ENCODE measurements around the gene MRPL39.
A peak's percentile ranks its signal among the peaks of the same experiment; 100 is the strongest.
"Not testable (repeated sequence)": the region's sequence is repeated elsewhere in the genome, so short reads cannot be mapped to it uniquely, and the experiment has no call there.

Gene MRPL39

DNA sequence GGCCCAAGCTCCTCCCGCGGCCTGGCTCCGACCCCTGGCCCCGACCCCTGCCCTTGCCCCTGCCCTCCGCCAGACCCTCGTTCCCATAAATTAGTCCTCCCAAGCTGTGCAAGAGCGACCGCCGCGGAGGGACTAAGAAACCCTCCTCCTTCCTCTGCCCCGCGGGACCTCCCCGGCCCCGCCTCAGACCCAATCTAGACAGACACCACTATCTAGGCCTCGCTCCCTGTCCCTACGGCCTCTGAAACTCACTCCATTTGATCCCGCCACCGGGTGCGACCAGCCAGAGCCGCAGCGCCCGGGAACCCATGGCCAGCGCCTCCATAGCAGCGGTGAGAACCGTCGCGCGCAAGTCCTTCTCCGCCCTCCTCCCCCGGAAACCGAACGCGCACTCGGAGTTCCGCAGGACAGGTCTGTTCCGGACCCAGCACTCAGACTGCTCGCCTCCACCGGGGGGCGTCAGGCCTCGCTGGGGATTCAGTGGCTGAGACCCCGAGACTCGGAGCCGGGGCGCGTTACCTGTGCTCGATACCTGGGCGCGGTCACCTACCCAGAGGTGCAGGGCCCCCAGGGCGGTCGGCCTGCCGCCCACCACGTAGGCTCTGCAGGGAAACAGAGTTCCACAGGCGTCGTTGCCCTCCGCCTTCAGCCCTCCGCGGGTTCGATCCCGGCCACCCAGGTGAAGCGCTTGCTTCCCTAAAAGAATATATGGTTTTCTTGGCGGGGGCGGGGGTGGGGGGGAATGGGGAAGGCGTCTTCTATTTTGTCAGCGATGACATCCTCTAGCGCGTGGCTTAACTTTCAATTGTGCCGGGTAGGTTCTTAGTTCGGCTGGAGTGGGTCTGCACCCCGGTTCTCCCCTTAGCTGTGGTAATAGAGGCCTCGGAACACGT is at the start of gene MRPL39:
MRPL39 (minus strand) TSS at position 331 of the 893 bp plus-strand sequence; CDS start at position 325, 6 bp downstream.
- DNase-seq, result peak; percentile 84

DNA sequence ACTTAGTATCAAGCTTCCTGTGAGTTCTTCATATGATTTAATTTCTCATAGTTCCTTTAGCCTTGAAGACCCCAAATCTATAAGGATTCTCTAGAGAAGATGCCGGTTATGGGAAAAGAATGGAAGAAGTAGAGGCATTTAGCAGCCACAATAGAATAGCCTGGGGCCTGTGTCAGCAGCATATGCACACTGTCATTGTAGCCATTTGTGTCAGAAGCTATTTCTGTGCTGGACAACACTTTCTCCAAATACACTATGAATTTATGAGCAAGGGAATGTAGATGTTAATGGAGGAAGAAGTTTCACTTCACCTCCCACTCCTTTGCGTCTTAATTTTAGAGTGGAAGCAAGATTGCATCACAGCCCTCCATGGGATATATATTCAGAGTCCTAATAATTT is 49.1 kb upstream of the MRPL39 start:
- DNase-seq, result no peak

DNA sequence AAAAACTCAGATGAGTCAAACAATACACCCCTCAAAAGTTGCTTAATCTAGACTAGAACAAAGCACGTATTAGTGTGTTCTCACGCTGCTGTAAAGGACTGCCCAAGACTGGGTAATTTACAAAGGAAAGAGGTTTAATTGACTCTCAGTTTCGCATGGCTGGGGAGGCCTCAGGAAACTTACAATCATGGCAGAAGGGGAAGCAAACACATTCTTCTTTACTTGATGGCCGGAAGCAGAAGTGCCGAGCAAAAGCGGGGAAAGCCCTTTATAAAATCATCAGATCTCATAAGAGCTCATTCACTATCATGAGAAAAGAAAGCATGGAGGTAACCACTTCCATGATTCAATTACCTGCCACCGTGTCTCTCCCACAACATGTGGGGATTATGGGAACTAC is 41.9 kb upstream of the MRPL39 start:
- DNase-seq, result no peak

DNA sequence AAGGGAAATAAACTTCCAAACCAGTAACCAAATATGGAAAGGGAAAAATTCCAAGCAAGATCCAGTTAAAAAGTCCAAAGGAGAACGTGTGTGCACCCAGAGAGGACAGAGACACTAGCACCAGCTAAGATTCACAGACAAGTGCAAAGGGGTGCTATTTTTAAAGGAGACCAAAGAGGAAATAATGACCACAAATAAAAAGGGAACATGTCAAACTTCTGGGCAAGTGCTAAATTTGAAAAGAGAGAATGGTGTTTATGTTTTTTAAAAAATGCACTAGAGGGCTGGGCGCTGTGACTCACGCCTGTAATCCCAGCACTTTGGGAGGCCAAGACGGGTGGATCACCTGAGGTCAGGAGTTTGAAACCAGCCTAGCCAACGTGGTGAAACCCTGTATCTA is 40.4 kb upstream of the MRPL39 start:
- DNase-seq, result no peak

DNA sequence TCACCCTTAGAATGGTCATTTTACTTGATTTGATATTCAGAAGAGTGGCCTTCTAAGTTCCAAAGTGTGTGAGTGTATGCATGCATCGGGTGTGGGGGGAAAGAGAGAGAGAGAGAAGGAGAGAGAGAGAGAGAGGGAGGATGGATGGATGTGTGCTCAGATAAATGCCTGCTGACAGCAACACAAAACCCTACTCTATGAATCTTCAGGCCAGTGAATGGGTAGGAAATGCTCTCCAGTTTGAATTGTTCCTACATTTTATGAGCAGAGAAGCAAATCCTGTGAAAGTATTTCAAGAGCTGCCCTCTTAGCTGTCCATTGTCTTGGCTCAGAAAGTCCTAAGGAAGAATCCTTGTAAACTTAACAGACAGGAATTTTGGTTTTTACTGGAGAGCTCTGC is 39.2 kb upstream of the MRPL39 start:
- DNase-seq, result no peak

DNA sequence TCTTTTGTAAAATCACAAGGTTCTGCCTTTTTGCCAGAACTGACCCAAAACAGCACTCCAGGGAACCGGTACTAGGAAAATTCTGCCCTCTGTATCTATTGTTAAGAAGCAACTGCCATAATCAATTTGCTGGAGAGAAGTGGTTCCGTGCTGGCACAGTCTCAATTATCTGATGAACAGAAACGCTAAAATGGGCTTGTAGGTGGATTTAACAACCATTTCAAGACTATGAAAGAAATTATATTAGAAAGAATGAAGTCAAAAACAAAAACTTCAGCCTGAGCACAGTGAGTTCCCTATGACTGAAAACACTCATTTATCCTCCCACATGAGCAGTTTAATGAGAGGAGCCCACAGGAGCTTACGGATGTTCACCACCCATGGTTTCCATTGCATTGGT is 36.2 kb upstream of the MRPL39 start:
- no peak for DNase-seq

DNA sequence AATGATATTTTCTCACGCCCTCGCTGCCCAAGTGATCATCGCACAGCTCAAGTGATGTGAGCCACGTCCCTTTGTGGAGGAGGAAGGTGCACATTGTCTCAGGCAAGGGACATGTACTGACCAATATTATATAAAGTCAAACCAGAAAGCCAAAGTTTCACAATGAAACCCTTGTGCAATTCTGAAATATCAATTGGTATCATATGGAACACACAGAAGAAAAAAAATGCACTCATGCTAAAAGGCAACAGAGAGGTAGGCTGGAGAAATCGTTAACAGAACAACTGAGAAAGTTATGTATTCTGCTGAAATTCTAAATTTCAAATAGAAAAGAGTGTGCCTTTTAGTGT is 33.6 kb upstream of the MRPL39 start:
- DNase-seq, result no peak

DNA sequence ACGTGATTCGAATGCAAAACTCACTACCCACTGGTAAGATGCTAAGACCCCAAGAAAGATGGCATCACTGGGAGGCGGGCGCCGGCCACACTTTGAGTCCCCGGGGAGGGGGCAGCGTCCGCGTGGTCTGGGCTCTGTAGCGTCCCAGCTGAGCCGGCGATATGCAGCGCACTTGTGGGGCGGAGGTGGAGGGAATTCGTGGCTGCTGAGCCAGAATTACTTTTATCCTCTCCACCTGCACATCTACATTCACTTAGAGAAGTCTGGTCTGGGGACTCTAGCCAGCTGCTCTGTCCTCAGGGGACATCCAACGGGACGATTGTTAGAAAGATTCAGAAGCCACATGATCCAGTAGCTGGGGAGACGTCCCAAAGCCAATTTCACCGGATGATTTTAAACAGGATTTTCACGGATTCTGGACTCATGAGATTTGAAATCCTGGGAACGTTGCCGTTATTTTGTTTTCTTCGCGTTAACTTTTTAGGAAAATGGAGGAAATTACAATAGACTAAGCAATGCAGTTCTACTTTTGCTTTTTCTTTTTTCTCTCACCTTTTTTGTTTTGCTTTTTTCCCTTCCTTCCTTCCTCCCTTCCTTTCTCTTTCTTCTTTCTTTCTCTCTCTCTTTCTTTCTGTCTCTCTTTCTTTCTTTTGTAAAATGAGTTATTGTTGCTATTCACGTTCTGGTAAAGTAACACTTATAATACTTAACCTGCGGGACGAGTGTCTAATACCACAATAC is 33.1 kb upstream of the MRPL39 start:
- DNase-seq, result no peak

DNA sequence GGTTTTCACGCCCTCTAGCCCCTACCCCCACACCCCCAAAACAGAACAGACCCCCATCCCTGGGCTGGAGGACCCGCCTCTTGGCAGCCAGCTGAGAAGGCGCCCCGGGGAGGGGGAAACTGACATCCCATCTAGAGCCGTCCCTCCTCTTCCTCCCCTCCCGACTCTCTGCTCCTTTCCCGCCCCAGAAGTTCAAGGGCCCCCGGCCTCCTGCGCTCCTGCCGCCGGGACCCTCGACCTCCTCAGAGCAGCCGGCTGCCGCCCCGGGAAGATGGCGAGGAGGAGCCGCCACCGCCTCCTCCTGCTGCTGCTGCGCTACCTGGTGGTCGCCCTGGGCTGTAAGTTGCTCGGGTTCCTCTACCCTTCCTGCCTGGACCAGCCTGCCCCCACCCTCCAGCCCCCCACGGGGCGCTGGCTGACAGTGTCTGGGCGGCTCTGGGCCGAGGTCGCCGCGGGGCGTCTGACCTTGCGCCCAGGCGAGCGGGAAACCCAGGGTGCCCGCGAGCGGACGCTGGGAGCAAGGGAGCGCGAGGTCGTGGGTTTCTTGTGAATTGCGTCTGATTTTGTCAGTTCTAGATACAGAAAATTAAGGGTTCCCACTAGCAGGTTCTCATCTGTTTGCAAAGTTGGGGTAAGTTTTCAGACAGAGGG is 32.4 kb upstream of the MRPL39 start:
- peak; percentile 35 for DNase-seq

DNA sequence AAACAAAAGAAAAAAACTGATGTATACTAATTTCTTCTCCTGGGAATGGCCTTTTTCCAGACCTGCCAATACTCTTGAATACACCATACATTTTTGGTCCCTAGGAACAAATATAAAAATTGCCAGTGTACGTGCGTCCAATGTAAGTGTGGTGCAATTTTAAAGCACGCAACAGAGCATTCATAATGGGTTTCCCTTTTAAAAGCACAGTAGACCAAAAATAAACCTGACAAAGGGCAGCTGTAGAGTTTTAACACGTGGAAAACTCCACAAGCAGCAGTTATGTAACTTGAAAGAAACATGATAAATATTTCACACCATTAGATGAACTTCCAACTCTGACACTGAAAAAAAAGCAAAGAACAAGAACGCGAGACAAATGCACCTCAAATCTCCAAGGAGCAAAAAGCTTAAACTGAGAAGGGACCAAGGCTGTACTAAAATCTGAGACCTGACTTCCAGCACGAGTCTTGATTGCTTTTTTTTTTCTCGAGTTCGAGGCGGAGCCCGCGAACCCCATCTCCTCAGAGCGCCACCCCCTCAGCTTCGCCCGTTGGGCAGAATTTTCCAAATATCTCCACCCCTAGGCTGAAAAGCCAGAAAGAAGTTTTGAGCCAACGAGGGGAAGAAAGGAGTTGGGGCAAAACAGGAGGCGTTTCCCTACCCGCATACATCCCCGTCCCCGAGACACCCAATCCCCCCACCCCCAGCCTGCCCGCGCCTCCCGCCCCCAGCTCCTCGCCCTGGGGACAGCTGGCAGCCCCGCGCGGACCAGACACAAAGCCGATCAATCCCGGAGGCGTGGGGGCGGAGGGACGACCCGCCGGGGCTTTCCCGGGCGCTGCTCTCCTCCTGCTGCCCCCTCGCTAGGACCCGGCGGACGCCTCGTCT is 31.6 kb upstream of the MRPL39 start, which contains the start of gene JAM2:
JAM2 (plus strand) TSS at position 599 of the 891 bp plus-strand sequence. CDS start 564 bp downstream, outside the sequence.
- peak; percentile 32 for DNase-seq

DNA sequence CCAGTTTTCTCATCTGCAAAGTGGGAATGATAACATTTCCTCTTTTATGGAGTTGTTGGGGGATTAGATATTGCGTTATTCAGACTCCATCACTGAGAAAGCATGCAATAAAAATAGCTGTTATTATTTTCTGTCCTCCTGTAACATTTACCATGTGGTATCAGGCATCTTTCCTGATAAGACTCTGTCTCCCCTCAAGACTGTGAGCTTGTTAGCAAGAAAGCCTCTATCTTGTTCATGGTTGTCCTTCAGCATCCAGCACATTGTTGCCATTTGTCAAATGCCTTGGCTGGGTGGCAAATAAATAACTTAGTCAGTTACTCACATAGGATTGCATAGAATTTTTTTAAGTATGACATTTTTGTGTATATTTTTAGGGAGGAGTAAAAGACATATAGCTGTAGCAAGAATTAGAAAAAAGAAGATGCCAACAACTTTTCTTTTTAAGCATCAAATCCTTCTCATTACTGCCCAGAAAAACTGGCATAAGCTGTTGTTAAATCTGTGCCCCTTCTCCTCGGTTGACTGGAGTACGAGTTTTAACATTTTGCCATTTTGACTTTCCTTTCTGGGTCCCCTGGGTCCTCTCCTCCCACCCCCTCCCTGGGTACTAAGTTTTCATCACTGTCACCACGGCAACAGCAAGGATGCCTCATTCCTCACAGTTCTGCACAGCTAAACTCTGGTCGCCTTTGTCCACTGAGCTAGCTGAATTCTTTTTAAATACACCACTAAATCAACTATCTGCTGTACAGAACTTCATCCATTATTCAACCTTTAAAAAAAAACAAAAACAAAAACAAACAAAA is 30.8 kb upstream of the MRPL39 start:
- no peak for DNase-seq

DNA sequence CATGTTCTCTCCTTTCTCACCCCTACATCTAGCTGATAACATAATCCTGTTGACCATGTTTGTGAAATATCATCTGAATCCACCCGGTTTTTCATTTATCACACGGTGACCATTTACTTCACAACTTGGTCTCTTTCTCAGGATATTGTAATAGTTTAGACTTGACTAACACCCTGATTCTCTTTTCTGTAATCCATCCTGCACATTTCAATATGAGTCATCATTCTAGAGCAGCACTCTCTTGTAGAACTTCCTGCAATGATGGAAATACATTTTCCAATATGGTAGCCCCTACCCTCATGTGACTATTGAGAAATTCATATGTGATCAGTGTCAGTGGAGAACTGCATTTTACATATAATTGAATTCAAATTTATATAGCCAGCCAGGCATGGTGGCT is 29.4 kb upstream of the MRPL39 start:
- no peak for DNase-seq

DNA sequence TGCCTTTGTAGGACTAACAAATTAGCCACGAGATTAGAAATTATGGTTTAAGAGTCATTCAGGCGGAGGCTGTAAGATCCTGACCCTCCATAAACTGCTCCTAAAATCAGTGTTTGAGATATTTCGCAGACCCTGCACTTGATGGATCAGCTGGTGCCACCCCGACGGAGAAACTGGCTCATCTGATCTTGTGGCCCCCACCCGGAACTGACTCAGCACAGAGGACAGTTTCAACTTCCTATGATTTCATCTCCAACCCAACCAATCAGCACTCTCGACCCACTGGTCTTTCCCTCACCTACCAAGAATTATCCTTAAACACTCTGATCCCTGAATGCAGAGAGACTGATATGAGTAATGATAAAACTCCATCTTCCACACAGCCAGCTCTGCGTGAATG is 28.0 kb upstream of the MRPL39 start:
- DNase-seq, result no peak

DNA sequence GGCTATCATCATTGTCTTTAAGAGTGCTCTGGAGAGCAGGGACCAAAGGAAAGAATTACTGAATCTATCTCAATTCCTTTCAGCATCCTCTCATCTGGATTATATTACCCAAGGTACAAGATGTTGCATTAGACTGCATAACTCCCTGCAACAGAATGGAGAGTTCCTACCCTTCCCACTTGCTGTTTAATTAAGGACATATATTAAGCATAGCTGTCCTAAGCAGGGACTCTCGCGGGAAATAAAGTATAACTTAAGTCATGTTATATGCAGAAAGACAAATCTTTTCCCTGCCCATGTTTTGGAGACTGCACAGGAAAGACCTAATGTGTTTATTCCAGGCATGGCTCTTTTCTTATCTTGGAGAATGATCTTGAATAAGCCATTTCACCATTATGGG is 25.0 kb upstream of the MRPL39 start:
- DNase-seq, result no peak

DNA sequence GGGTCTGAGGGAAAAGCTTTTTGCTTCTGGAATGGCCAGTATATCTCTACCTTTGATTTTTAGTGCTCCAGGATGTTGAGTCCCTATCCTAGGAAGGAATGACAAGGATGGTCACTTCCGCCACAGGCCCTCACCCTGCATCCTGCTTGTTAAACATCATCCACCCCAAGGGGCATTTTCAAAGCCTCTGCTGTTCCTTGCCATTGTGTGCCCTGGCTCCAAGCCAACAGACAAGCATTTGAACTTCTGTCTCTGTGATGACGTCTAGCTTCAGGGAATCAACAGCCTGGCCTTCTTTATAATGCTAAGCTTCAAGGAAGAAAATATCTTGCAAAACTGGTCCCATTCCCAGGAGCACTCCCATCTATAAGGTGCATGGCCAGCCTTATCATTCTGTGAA is 19.5 kb upstream of the MRPL39 start:
- DNase-seq, result no peak

DNA sequence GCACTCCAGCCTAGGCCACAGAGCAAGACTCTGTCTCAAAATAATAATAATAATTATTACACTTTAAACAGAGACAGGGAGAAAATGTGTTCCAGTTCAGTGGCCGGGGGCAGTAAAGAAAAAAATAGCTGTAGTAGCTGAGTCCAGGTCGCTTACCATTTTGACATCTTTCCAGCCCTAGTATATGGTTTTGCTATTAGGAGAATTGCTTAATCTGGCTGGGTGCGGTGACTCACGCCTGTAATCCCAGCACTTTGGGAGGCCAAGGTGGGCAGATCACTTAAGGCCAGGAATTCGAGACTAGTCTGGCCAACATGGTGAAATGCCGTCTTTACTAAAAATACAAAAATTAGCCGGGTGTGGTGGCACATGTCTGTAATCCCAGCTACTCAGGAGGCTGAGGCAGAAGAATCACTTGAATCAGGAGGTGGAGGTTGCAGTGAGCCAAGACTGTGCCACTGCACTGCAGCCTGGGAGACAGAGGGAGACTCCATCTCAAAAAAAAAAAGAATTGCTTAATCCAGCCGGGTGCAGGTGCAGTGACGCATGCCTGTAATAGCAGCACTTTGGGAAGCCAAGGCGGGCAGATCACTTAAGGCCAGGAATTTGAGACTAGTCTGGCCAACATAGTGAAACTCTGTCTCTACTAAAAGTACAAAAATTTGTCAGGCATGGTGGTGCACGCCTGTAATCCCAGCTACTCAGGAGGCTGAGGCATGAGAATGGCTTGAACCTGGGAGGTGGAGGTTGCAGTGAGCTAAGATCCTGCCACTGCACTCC is 18.7 kb upstream of the MRPL39 start:
- DNase-seq, result not testable (repeated sequence)

DNA sequence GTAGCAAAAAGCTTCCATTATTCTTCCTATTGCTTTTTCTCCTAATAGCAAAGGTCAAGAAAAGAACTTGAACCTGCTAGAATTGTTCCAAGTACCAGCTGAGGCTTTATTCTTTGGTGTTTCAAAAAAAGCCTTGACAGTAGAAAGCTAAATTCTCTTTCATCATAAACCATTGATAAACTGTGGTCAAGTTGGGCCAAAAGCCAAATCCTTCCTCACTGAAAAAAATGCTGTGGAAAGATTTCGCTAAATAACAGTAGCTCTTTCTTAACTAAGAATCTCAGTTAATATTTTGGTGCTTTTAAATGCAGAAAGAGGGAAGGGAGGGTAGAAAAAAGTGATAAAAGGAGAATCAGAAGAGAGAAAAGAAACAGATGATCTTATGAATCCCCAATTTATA is 17.8 kb upstream of the MRPL39 start:
- DNase-seq, result no peak

DNA sequence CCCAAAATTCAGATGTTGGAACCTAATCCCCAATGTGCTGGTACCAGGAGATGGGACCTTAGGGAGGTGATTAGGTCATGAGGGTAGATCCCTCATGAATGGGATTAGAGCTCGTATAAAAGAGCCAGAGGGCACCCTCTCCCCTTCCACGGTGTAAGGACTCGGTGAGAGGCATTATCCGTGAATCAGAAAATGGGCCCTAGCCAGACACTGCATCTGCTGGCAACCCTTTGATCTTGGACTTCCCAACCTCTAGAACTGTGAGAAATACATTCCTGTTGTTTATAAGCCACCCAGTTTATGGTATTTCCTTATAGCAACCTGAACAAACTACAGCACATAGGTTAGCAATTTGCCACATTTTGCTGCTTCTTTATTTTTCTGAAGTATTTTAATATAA is 17.2 kb upstream of the MRPL39 start:
- DNase-seq, result no peak

DNA sequence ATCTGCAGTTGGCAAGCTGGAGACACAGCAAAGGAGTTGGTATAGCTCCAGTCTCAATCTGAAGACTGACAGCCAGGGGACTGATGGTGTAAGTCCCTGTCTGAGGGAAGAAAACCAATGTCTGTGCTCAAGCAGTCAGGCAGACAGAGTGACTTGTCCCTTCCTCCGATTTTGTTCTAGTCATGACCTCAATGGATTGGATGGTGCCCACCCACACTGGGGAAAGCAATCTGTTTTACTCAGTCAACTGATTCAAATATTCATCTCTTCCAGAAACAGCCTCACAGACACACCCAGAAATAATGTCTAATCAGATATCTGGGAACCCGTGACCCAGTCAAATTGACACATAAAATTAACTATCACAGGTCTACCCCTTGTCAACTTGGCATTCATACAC is 11.9 kb upstream of the MRPL39 start:
- no peak for DNase-seq

DNA sequence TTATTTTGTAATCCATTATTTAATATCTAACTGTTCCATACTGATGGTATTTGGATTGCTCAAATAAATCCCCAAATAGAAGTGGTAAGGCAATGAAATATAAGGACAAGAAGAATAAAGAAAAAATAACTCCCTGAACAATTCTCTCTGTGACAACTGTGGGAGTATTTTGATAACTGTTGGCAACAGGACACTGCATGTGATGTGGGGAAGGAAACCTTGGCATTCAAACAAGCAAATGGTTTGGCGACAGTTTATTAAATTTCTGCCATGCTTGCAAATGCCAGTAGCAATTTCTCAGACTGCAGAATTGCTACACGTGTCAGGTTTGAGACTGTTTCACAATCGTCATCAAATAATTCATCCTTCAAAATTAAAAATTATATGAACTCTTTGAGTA is 8.6 kb upstream of the MRPL39 start:
- no peak for DNase-seq

DNA sequence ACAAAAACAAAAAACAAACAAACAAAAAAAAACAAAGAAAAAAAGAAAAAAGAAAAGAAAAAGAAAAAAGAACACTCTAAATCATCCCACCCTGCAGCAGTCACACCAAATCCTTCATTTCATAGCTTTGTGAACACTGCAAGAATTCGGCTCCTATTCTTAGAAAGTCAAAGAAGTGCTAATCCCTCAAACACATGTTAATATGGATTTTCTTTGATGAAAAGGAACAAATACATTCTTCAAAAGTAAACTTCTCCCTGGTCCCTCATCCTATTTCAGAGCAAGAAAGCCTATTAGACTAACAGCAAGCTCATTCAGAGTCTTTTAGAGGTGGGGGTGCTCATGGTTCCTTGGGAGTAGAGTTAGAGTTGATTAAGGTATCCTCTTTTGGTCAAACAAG is 7.2 kb upstream of the MRPL39 start:
- DNase-seq, result no peak

All from stimulated activated CD4-positive, alpha-beta T cell treated with anti-CD3 and anti-CD28 coated beads, Interleukin-12 subunit alpha, Interleukin-12 subunit beta, amount 100 ng/mL, for 4 hours (primary cell).